ENCODE measurements around the gene IL17F. TPM values are rescaled to one million over a fixed set of nuclear protein-coding genes. Genes with fewer than 3 reads are reported as not detected.

The IL17F gene
- total RNA-seq, 2 donors from 2014 or later = not detected

DNA sequence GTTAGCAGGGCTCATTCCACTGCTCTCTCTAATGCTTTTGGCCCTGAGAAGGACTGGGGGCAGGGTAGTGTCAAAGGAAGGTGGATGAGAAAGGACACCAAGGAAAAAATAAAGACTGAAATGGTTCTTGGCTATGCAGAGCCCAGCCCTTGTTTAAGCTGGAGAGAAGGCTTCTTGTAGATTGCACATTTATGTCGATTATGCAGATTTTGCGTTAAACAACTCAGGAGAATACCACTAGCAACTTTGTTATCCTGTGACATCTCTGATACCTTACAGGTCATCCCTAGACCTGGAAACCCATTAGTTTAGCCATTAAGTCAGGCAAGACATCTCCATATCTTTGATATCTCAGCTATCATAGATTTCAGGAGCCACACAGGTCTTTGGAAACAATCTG is 11.1 kb upstream of the IL17F start:
- Mint-ChIP-seq H3K4me3 (no peak overlapping the region), H3K27ac (no peak overlapping the region), H3K36me3 (ENCODE audit: low read depth) (peaks cover 1% of the 10 kb centered on the region), H3K4me1 (no peaks in the 10 kb centered on the region), H3K27me3 (ENCODE audit: insufficient read depth) (peaks cover 2% of the 10 kb centered on the region), H3K9me3 (peaks cover 9% of the 10 kb centered on the region)
- no peaks in the 10 kb centered on the region for H3K36me3 ChIP-seq (ENCODE audit: control insufficient read depth, insufficient read depth, low read length)
- no peaks in the 10 kb centered on the region for H3K27me3 ChIP-seq (ENCODE audit: control insufficient read depth, insufficient read depth, low read length, poor library complexity, severe bottlenecking)
- H3K4me3 ChIP-seq (ENCODE audit: low read length) = no peak overlapping the region
- H3K4me1 ChIP-seq (ENCODE audit: control insufficient read depth, insufficient read depth, low read length) = no peaks in the 10 kb centered on the region
- H3K27ac ChIP-seq (ENCODE audit: low read depth, low read length) = no peak overlapping the region
- 97 to 100% methylated on average over 2 of the region's 2 CpGs for WGBS, 2 experiments (ENCODE audit: insufficient coverage in 1 of 2, insufficient read length in 1 of 2)
- H3K9me3 ChIP-seq (ENCODE audit: control insufficient read depth, low read length) = no peaks in the 10 kb centered on the region
- H3K9ac ChIP-seq (ENCODE audit: extremely low read depth, low read length, poor library complexity, severe bottlenecking) = no peak overlapping the region
- DNase-seq = no peak
- TF ChIP-seq CTCF (conservative IDR thresholded peaks at IDR 0.05) = no peak

DNA sequence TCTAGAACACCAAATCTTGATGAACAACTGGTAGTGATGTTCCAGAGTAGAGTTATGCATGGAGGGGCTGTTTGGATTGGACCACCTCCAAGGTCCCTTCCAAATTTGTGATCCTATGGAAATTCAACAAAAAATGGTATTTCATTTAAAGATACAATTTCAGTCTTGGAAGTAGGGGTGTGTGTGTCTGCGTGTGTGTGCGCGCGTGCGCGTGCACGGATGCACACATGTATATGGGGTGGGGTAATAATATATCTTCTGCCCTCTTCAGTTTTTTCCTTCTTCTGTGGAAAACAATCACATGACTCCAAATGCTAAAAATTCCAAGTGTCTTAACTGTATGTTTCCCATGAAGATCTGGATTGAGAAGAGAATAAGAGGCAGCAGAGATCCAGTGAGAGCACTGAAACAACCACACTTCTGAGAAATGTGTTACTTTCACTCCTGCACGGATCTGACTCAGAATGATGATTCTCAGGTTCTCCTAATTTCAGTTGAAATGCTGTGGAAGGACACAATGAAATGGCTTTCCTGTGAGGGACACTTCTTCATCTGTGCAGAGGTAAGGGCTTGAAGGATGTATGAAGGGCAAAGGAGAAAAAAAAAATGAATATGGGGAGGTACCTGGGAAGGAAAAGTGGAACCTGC is 10.6 kb upstream of the IL17F start:
- DNase-seq = no peak
- H3K9me3 ChIP-seq (ENCODE audit: control insufficient read depth, low read length) = no peaks in the 10 kb centered on the region
- Mint-ChIP-seq H3K36me3 (ENCODE audit: low read depth) (no peaks in the 10 kb centered on the region), H3K27me3 (ENCODE audit: insufficient read depth) (peaks cover 2% of the 10 kb centered on the region), H3K4me3 (no peak overlapping the region), H3K9me3 (peaks cover 9% of the 10 kb centered on the region), H3K27ac (no peak overlapping the region), H3K4me1 (no peaks in the 10 kb centered on the region)
- no peaks in the 10 kb centered on the region for H3K4me1 ChIP-seq (ENCODE audit: control insufficient read depth, insufficient read depth, low read length)
- TF ChIP-seq CTCF (conservative IDR thresholded peaks at IDR 0.05) = no peak
- no peak overlapping the region for H3K27ac ChIP-seq (ENCODE audit: low read depth, low read length)
- 93 to 100% methylated on average over 1 to 8 of the region's 8 CpGs for WGBS, 2 experiments (ENCODE audit: insufficient coverage in 1 of 2, insufficient read length in 1 of 2)
- no peaks in the 10 kb centered on the region for H3K27me3 ChIP-seq (ENCODE audit: control insufficient read depth, insufficient read depth, low read length, poor library complexity, severe bottlenecking)
- no peak overlapping the region for H3K9ac ChIP-seq (ENCODE audit: extremely low read depth, low read length, poor library complexity, severe bottlenecking)
- H3K4me3 ChIP-seq (ENCODE audit: low read length) = no peak overlapping the region
- H3K36me3 ChIP-seq (ENCODE audit: control insufficient read depth, insufficient read depth, low read length) = no peaks in the 10 kb centered on the region

- TF ChIP-seq CTCF (conservative IDR thresholded peaks at IDR 0.05) = no peak
- Mint-ChIP-seq H3K9me3 (peaks cover 9% of the 10 kb centered on the region), H3K4me1 (peaks cover 9% of the 10 kb centered on the region), H3K36me3 (ENCODE audit: low read depth) (no peaks in the 10 kb centered on the region), H3K27me3 (ENCODE audit: insufficient read depth) (peaks cover 2% of the 10 kb centered on the region), H3K27ac (no peak overlapping the region), H3K4me3 (no peak overlapping the region)
- no peak for DNase-seq
- 79 to 87% methylated on average over 9 of the region's 9 CpGs for WGBS, 2 experiments (ENCODE audit: insufficient coverage in 1 of 2, insufficient read length in 1 of 2)
- H3K4me1 ChIP-seq (ENCODE audit: control insufficient read depth, insufficient read depth, low read length) = peaks cover 7% of the 10 kb centered on the region
- H3K9me3 ChIP-seq (ENCODE audit: control insufficient read depth, low read length) = no peaks in the 10 kb centered on the region
- no peak overlapping the region for H3K9ac ChIP-seq (ENCODE audit: extremely low read depth, low read length, poor library complexity, severe bottlenecking)
- H3K27me3 ChIP-seq (ENCODE audit: control insufficient read depth, insufficient read depth, low read length, poor library complexity, severe bottlenecking) = no peaks in the 10 kb centered on the region
- no peak overlapping the region for H3K27ac ChIP-seq (ENCODE audit: low read depth, low read length)
- H3K4me3 ChIP-seq (ENCODE audit: low read length) = no peak overlapping the region
- H3K36me3 ChIP-seq (ENCODE audit: control insufficient read depth, insufficient read depth, low read length) = no peaks in the 10 kb centered on the region
These were observed 9.2 kb upstream of the IL17F start for GRCh38 chr6:52253494-52253893.
